Measurements from ENCODE around the gene ZNF436. TPM values are rescaled to one million over a fixed set of nuclear protein-coding genes. Genes with fewer than 3 reads are reported as not detected.

Gene ZNF436
- total and polyA plus RNA-seq, 9 of the 15 experiments (the other 6 are each of a cell fraction or from before 2014, with no cell fraction given), result 2.1 to 11.3 (median 6.8) TPM

GRCh38 chr1:23344111-23344986 lies 25.3 kb downstream of the ZNF436 start, which contains the start of gene HNRNPR (continued):
- TF ChIP-seq, protein P1, sequence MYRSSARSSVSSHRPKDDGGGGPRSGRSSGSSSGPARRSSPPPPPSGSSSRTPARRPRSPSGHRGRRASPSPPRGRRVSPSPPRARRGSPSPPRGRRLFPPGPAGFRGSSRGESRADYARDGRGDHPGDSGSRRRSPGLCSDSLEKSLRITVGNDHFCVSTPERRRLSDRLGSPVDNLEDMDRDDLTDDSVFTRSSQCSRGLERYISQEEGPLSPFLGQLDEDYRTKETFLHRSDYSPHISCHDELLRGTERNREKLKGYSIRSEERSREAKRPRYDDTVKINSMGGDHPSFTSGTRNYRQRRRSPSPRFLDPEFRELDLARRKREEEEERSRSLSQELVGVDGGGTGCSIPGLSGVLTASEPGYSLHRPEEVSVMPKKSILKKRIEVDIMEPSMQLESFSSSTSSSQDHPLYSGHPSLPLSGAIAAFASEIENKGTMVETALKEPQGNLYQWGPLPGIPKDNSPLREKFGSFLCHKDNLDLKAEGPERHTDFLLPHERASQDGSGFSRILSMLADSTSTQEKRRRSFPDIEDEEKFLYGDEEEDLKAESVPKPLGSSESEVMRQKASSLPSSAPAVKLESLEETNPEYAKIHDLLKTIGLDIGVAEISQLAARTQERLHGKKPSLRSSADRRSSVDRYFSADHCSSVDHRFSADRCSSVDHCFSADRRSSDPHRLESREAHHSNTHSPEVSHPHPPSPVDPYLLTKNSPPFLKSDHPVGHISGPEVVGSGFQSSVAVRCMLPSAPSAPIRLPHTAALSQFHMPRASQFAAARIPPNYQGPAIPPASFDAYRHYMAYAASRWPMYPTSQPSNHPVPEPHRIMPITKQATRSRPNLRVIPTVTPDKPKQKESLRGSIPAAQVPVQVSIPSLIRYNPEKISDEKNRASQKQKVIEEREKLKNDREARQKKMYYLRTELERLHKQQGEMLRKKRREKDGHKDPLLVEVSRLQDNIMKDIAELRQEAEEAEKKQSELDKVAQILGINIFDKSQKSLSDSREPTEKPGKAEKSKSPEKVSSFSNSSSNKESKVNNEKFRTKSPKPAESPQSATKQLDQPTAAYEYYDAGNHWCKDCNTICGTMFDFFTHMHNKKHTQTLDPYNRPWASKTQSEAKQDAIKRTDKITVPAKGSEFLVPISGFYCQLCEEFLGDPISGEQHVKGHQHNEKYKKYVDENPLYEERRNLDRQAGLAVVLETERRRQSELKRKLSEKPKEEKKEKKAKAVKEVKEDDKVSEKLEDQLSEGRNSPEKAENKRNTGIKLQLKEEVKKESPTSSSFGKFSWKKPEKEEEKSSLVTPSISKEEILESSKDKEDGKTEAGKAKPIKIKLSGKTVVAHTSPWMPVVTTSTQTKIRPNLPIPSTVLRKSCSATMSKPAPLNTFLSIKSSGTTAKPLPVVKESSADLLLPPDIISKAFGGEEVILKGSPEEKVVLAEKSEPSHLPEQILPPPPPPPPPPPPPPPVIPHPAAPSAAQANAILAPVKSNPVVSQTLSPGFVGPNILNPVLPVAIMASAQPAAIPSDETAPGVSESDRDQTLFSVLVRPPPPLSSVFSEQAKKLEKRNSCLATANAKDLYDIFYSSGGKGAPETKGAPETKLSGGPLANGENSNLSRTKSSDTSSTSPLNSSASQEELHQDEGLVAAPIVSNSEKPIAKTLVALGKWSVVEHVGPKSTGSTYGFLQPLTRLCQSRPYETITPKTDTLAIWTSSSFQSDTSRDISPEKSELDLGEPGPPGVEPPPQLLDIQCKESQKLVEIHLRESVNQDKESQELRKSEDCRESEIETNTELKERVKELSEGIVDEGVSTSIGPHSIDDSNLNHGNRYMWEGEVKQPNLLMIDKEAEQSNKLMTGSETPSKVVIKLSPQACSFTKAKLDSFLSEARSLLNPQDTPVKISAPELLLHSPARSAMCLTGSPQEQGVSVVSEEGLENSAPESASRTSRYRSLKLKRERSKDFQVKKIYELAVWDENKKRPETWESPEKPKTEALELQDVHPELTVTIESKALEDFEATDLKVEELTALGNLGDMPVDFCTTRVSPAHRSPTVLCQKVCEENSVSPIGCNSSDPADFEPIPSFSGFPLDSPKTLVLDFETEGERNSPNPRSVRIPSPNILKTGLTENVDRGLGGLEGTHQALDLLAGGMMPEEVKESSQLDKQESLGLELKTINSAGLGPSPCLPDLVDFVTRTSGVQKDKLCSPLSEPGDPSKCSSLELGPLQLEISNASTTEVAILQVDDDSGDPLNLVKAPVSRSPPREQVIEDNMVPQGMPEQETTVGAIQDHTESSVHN (IDR thresholded peaks at IDR 0.05; ENCODE audit: borderline replicate concordance in 1 of 2, low read depth in 1 of 2), result no peak; a peak in 1 of 4 replicates
- peak; percentile 79 for TF ChIP-seq ZBTB1 (CRISPR knock-in tag; IDR thresholded peaks at IDR 0.05; ENCODE audit: borderline replicate concordance, low read depth)
- TF ChIP-seq SAFB (IDR thresholded peaks at IDR 0.05; ENCODE audit: borderline replicate concordance, low read depth, low read length), result peak; percentile 52; the same call in 1 of the 2 replicates
- TF ChIP-seq, protein P2, sequence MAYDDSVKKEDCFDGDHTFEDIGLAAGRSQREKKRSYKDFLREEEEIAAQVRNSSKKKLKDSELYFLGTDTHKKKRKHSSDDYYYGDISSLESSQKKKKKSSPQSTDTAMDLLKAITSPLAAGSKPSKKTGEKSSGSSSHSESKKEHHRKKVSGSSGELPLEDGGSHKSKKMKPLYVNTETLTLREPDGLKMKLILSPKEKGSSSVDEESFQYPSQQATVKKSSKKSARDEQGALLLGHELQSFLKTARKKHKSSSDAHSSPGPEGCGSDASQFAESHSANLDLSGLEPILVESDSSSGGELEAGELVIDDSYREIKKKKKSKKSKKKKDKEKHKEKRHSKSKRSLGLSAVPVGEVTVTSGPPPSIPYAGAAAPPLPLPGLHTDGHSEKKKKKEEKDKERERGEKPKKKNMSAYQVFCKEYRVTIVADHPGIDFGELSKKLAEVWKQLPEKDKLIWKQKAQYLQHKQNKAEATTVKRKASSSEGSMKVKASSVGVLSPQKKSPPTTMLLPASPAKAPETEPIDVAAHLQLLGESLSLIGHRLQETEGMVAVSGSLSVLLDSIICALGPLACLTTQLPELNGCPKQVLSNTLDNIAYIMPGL (CRISPR knock-in tag; IDR thresholded peaks at IDR 0.05), result no peak; the same call in 1 of the 2 replicates
- no peak; the same call in none of the 2 replicates for TF ChIP-seq TEAD4 (IDR thresholded peaks at IDR 0.05; ENCODE audit: low read length)
- TF ChIP-seq TEAD4 (CRISPR knock-in tag; IDR thresholded peaks at IDR 0.05; ENCODE audit: borderline replicate concordance), result no peak
- TF ChIP-seq PKNOX1 (IDR thresholded peaks at IDR 0.05), result peak; percentile 100
- TF ChIP-seq, protein P3, sequence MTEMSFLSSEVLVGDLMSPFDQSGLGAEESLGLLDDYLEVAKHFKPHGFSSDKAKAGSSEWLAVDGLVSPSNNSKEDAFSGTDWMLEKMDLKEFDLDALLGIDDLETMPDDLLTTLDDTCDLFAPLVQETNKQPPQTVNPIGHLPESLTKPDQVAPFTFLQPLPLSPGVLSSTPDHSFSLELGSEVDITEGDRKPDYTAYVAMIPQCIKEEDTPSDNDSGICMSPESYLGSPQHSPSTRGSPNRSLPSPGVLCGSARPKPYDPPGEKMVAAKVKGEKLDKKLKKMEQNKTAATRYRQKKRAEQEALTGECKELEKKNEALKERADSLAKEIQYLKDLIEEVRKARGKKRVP (CRISPR knock-in tag; IDR thresholded peaks at IDR 0.05), result no peak
- peak; percentile 98 for TF ChIP-seq EP400 (IDR thresholded peaks at IDR 0.05)
- no peak for TF ChIP-seq NCOA6 (IDR thresholded peaks at IDR 0.05)
- TF ChIP-seq, protein P4, sequence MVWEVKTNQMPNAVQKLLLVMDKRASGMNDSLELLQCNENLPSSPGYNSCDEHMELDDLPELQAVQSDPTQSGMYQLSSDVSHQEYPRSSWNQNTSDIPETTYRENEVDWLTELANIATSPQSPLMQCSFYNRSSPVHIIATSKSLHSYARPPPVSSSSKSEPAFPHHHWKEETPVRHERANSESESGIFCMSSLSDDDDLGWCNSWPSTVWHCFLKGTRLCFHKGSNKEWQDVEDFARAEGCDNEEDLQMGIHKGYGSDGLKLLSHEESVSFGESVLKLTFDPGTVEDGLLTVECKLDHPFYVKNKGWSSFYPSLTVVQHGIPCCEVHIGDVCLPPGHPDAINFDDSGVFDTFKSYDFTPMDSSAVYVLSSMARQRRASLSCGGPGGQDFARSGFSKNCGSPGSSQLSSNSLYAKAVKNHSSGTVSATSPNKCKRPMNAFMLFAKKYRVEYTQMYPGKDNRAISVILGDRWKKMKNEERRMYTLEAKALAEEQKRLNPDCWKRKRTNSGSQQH (CRISPR knock-in tag; IDR thresholded peaks at IDR 0.05), result peak; percentile 69; the same call in 1 of the 2 replicates
- TF ChIP-seq HMG20A (CRISPR knock-in tag; conservative IDR thresholded peaks at IDR 0.05), result no peak
